ENCODE data around the gene RNU7-1.

GRCh38 chr12:6953442-6954315 is 10.1 kb downstream of the RNU7-1 start:
- TF ChIP-seq POLR2A (IDR thresholded peaks at IDR 0.05; ENCODE audit: low read depth, low read length) = peak; percentile 97
- TF ChIP-seq POLR2AphosphoS5 (IDR thresholded peaks at IDR 0.05; ENCODE audit: low read depth, low read length) = peak; percentile 99
